Neuronal stem cell (in vitro differentiated cells): Measurements from ENCODE around the gene RANBP1.

Source experiments
- DNase-seq: peaks from one replicate; pipeline ENCODE4 v3.0.0-alpha.2; 2013; ENCODE audit warnings: low spot score
- H2AFZ ChIP-seq: one replicate; pipeline ENCODE4 v1.6.1; 2013; ENCODE audit warnings: mild to moderate bottlenecking, low read length, inconsistent platforms
- H2AK5ac ChIP-seq: 2 replicates; pipeline ENCODE4 v1.6.1; 2013; ENCODE audit warnings: low read depth, mild to moderate bottlenecking, inconsistent platforms, low read length, moderate library complexity, mixed read lengths
- H2BK120ac ChIP-seq: 2 replicates; pipeline ENCODE4 v1.6.1; 2013; ENCODE audit warnings: low read depth, mild to moderate bottlenecking, inconsistent platforms, low read length, moderate library complexity, mixed read lengths
- H2BK12ac ChIP-seq: one replicate; pipeline ENCODE4 v1.6.1; 2013; ENCODE audit warnings: low read length, inconsistent platforms
- H2BK15ac ChIP-seq: 2 replicates; pipeline ENCODE4 v1.6.1; 2013; ENCODE audit warnings: mild to moderate bottlenecking, low read length, inconsistent platforms, mixed read lengths
- H2BK5ac ChIP-seq: one replicate; pipeline ENCODE4 v1.6.1; 2013; ENCODE audit warnings: inconsistent platforms, mild to moderate bottlenecking, low read length, moderate library complexity
- H3K14ac ChIP-seq: one replicate; pipeline ENCODE4 v1.6.1; 2013; ENCODE audit warnings: low read length, inconsistent platforms
- H3K18ac ChIP-seq: 2 replicates; pipeline ENCODE4 v1.6.1; 2013; ENCODE audit warnings: low read length, inconsistent platforms
- H3K23ac ChIP-seq: 2 replicates; pipeline ENCODE4 v1.6.1; 2013; ENCODE audit warnings: low read depth, mild to moderate bottlenecking, mixed read lengths, low read length, inconsistent platforms; ENCODE audit not compliant: poor library complexity
- H3K27ac ChIP-seq: replicated peaks from 3 replicates; pipeline ENCODE4 v1.5.1; 2013; ENCODE audit warnings: low read length, inconsistent platforms
- H3K27me3 ChIP-seq, 3 experiments: 2 replicates each; pipeline ENCODE4 v1.6.1; 2013; ENCODE audit warnings: low read length in 3 of 3, mild to moderate bottlenecking in 2 of 3, inconsistent platforms in 1 of 3, low read depth in 1 of 3, mixed read lengths in 1 of 3, moderate library complexity in 1 of 3; ENCODE audit not compliant: control insufficient read depth in 3 of 3, insufficient read depth in 3 of 3
- H3K36me3 ChIP-seq, 2 donors: replicated peaks in 1 of 2; 2 replicates each; pipeline ENCODE4 v1.6.1; 2013; ENCODE audit warnings: low read length in 2 of 2; ENCODE audit not compliant: control insufficient read depth in 2 of 2, insufficient read depth in 2 of 2
- H3K4ac ChIP-seq: 2 replicates; pipeline ENCODE4 v1.6.1; 2013; ENCODE audit warnings: inconsistent platforms, mild to moderate bottlenecking, low read length, moderate library complexity
- H3K4me1 ChIP-seq, 2 donors: 1 replicate in 1 of 2; 2 replicates in 1 of 2; pipeline ENCODE4 v1.6.1; 2013; ENCODE audit warnings: low read length in 2 of 2, low read depth in 1 of 2; ENCODE audit not compliant: control insufficient read depth in 2 of 2, insufficient read depth in 1 of 2
- H3K4me2 ChIP-seq: one replicate; pipeline ENCODE4 v1.6.1; 2013; ENCODE audit warnings: mild to moderate bottlenecking, low read length, inconsistent platforms; ENCODE audit not compliant: insufficient read depth, poor library complexity, severe bottlenecking
- H3K4me3 ChIP-seq, 2 donors: 2 replicates each; pipeline ENCODE4 v1.5.1; 2013; ENCODE audit warnings: low read length in 2 of 2, mild to moderate bottlenecking in 2 of 2, inconsistent platforms in 1 of 2, moderate library complexity in 1 of 2
- H3K79me1 ChIP-seq: one replicate; pipeline ENCODE4 v1.6.1; 2013; ENCODE audit warnings: low read depth, mild to moderate bottlenecking, inconsistent platforms, low read length, moderate library complexity
- H3K9ac ChIP-seq: one replicate; pipeline ENCODE4 v1.6.1; 2013; ENCODE audit warnings: mild to moderate bottlenecking, low read depth, low read length, inconsistent platforms; ENCODE audit not compliant: poor library complexity
- H3K9me3 ChIP-seq, 2 donors: replicated peaks in 1 of 2; 2 replicates each; pipeline versions ENCODE3 to v1.6.1; 2013; ENCODE audit warnings: low read length in 2 of 2, mild to moderate bottlenecking in 2 of 2, inconsistent platforms in 1 of 2, low read depth in 1 of 2, mixed read lengths in 1 of 2, moderate library complexity in 1 of 2; ENCODE audit not compliant: control insufficient read depth in 2 of 2, insufficient read depth in 1 of 2
- H4K8ac ChIP-seq: one replicate; pipeline ENCODE4 v1.6.1; 2013; ENCODE audit warnings: low read depth, mild to moderate bottlenecking, inconsistent platforms, low read length, moderate library complexity
- H4K91ac ChIP-seq: one replicate; pipeline ENCODE4 v1.6.1; 2013; ENCODE audit warnings: low read length, low read depth, mild to moderate bottlenecking, inconsistent platforms; ENCODE audit not compliant: poor library complexity
- WGBS, 2 donors: extraction: QIAGEN DNeasy Blood & Tissue Kit; methylation state at CpG; one replicate each; pipeline ENCODE4 v1.1.7; 2013; ENCODE audit warnings: missing lambda C conversion rate in 2 of 2, mixed read lengths in 1 of 2; ENCODE audit not compliant: insufficient read length in 2 of 2, insufficient replicate concordance in 1 of 2; ENCODE audit errors: extremely low coverage in 2 of 2; 5-methylcytosine and 5-hydroxymethylcytosine counted together

RANBP1 gene

DNA sequence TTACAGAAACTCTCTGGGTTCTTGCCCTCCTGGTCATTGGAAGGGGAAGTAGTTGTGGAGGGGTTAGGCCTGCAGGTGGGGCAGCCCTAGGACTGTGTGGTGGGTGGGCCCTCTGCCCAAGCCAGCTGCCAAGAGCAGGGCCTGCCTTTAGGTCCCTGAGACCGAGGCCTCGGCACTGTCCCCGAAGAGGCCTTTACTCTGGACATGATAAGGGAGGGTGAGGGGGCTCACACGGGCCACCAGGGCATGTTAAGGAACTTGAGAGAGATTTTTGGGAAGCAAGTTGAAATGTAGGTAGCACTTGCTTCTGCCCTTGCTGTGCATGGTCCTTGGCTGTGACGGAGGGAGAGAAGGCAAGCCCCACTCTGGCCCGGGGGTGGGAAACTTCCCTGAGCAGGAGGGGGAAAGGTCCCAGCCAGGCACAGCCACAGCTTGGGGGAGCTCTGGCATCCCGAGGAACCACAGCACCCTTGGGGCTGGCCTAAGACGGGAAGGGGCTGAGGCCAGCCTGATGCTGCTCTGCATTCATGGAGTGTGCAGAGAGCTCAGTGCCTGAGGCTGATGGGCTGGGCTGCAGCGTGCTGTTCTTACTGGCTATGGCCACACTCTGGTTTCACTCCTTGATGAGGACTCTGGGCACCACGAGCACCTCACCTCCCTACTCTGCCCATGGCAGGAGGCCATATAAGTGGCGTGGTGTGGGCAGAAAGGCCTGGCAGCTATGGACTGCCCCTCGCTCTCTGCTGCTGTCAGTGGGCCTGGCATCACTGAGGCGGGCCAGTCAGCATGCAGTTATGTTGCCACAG lies 7.8 kb upstream of the RANBP1 start:
- Histone ChIP-seq H3K27ac (no peak overlapping the region), H3K14ac (no peak overlapping the region), H3K9ac (no peak overlapping the region), H3K18ac (no peak overlapping the region), H2BK15ac (no peak overlapping the region), H3K9me3 (peaks cover 0 to 2% of the 10 kb centered on the region in 2 donors), H3K23ac (peak overlapping the region; percentile 85), H3K4me1 (no peaks in the 10 kb centered on the region), H2BK12ac (no peak overlapping the region), H3K36me3 (peaks cover 87 to 98% of the 10 kb centered on the region in 2 donors), H3K4me2 (no peak overlapping the region), H2BK5ac (peak overlapping the region; percentile 80), H3K79me1 (peaks cover 24% of the 10 kb centered on the region), H3K4ac (no peak overlapping the region), H2AK5ac (no peak overlapping the region), H3K27me3 (no peaks in the 10 kb centered on the region), H2BK120ac (no peak overlapping the region), H4K8ac (no peak overlapping the region), H2AFZ (no peak overlapping the region), H3K4me3 (peak overlapping the region in 1 of 2 donors; percentile 27), H4K91ac (no peak overlapping the region)
- WGBS, 2 donors, result no CpG with 5 or more reads among the region's 13 CpGs
- DNase-seq, result no peak

GRCh38 chr22:20108757-20109230 lies 7.1 kb upstream of the RANBP1 start:
- H4K91ac ChIP-seq, result no peak overlapping the region
- peaks cover 88 to 98% of the 10 kb centered on the region in 2 donors for H3K36me3 ChIP-seq
- H3K9me3 ChIP-seq, result peaks cover 0 to 2% of the 10 kb centered on the region in 2 donors
- H2AK5ac ChIP-seq, result no peak overlapping the region
- H2BK5ac ChIP-seq, result no peak overlapping the region
- no peak overlapping the region for H3K4ac ChIP-seq
- no peak overlapping the region for H3K14ac ChIP-seq
- H2BK12ac ChIP-seq, result no peak overlapping the region
- H3K4me3 ChIP-seq, result no peak overlapping the region
- WGBS, 2 donors, result no CpG with 5 or more reads among the region's 12 CpGs
- H2AFZ ChIP-seq, result no peak overlapping the region
- H3K79me1 ChIP-seq, result peaks cover 29% of the 10 kb centered on the region
- H3K4me2 ChIP-seq, result no peak overlapping the region
- H3K27ac ChIP-seq, result peak overlapping the region; percentile 6
- H4K8ac ChIP-seq, result no peak overlapping the region
- H2BK15ac ChIP-seq, result no peak overlapping the region
- peak overlapping the region; percentile 85 for H3K23ac ChIP-seq
- no peak overlapping the region for H3K9ac ChIP-seq
- H3K4me1 ChIP-seq, result no peaks in the 10 kb centered on the region
- no peaks in the 10 kb centered on the region for H3K27me3 ChIP-seq
- no peak overlapping the region for H2BK120ac ChIP-seq
- DNase-seq, result no peak
- H3K18ac ChIP-seq, result no peak overlapping the region

DNA sequence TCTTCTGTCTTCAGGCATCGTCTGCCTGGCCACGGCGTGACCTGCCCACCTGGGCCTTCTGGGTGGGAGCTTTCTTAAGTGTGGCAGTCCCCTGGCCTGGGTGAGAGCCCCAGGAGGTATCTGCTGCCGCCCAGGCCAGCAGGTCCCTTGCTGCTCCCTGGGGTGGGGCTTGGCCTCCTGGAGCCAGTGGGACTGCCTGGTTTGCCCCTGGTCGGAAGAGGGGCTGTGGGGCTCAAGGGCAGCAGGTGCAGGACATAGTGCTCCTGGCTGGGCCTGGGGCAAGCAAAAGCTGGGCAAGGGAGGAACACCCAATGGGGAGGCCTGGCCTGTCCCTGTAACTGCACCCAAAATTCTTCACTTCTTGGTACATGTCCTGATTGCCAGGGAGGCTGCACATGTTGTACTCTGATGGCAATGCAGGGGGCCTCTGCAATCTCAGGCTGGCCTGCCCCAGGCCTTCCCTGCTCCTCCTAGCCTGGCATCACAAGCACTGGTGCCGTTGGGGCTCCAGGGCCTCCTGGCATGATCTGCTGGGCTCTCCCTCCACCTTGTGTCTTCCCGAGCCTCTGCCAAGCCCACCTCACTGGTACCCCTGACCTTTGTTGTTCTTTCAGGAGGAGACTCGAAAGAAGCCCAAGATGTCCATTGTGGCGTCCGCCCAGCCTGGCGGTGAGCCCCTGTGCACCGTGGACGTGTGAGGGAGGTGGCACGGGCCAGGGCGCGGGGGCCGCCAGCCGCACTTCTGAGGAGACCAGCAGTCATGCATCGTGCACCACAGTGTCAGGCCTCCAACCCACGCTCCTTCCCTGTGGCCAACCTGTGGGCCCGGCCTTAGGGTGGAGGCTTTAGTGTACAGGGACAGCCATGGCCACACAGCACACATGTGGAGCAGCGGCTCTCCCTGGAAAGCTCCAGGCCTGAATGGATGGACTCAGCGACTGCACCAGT lies 6.2 kb upstream of the RANBP1 start:
- no peaks in the 10 kb centered on the region for H3K27me3 ChIP-seq
- H3K4me2 ChIP-seq, result no peak overlapping the region
- peaks cover 91 to 100% of the 10 kb centered on the region in 2 donors for H3K36me3 ChIP-seq

More for the DNA sequence above, 6.2 kb upstream of the RANBP1 start:
- Histone ChIP-seq H3K14ac (no peak overlapping the region), H3K9ac (no peak overlapping the region), H4K8ac (peak overlapping the region; percentile 65), H2AK5ac (no peak overlapping the region), H3K18ac (no peak overlapping the region), H2BK5ac (no peak overlapping the region), H2BK12ac (no peak overlapping the region), H3K79me1 (peaks cover 28% of the 10 kb centered on the region), H3K4me3 (no peak overlapping the region), H3K4ac (no peak overlapping the region), H3K27ac (no peak overlapping the region), H3K23ac (peak overlapping the region; percentile 95), H4K91ac (no peak overlapping the region), H2AFZ (no peak overlapping the region), H3K4me1 (no peaks in the 10 kb centered on the region), H2BK15ac (no peak overlapping the region), H3K9me3 (peaks cover 0 to under 1% of the 10 kb centered on the region in 2 donors), H2BK120ac (no peak overlapping the region)
- WGBS, 2 donors, result no CpG with 5 or more reads among the region's 23 CpGs
- no peak for DNase-seq
